HG02678 (cell line): ENCODE data around the gene SRRM4.

Experiments
- ATAC-seq: cut with Tn5 transposase; IDR thresholded peaks from one replicate; pipeline ENCODE4 v1.9.1; 2021; ENCODE audit warnings: mild to moderate bottlenecking, moderate library complexity; ENCODE audit not compliant: unreplicated experiment

SRRM4 gene

GRCh38 chr12:119157978-119158377 is 176.6 kb downstream of the SRRM4 start:
- ATAC-seq: no peak

GRCh38 chr12:119158402-119158801 is 177.1 kb downstream of the SRRM4 start:
- no peak for ATAC-seq

GRCh38 chr12:119159844-119160243 is 178.5 kb downstream of the SRRM4 start:
- ATAC-seq: no peak

- no peak for ATAC-seq
These were observed 186.6 kb downstream of the SRRM4 start for GRCh38 chr12:119167902-119168301.

- no peak for ATAC-seq
These were observed 187.4 kb downstream of the SRRM4 start for GRCh38 chr12:119168721-119169120.

GRCh38 chr12:119169150-119169549 is 187.8 kb downstream of the SRRM4 start:
- no peak for ATAC-seq

GRCh38 chr12:119171291-119171690 is 189.9 kb downstream of the SRRM4 start:
- no peak for ATAC-seq

GRCh38 chr12:119171691-119172425 is 190.5 kb downstream of the SRRM4 start:
- no peak for ATAC-seq

- ATAC-seq: no peak
These were observed 193.7 kb downstream of the SRRM4 start for GRCh38 chr12:119175081-119175480.

- ATAC-seq: no peak
These were observed 195.1 kb downstream of the SRRM4 start for GRCh38 chr12:119176267-119177055.

- ATAC-seq: no peak
These were observed 195.7 kb downstream of the SRRM4 start for GRCh38 chr12:119177056-119177325.

GRCh38 chr12:119177724-119178380 is 196.5 kb downstream of the SRRM4 start:
- no peak for ATAC-seq

- no peak for ATAC-seq
These were observed 197.4 kb downstream of the SRRM4 start, which contains the start of gene HSPB8 for GRCh38 chr12:119178544-119179334. TSS of gene HSPB8 (plus strand) at chr12:119178931. CDS start at chr12:119179313, 382 bp downstream.

GRCh38 chr12:119179335-119180021 is 198.1 kb downstream of the SRRM4 start:
- no peak for ATAC-seq

GRCh38 chr12:119180380-119181040 is 199.2 kb downstream of the SRRM4 start:
- no peak for ATAC-seq

- no peak for ATAC-seq
These were observed 199.9 kb downstream of the SRRM4 start for GRCh38 chr12:119181202-119181601.

- no peak for ATAC-seq
These were observed 200.6 kb downstream of the SRRM4 start for GRCh38 chr12:119181944-119182343.

- no peak for ATAC-seq
These were observed 201.6 kb downstream of the SRRM4 start for GRCh38 chr12:119182701-119183493.
